ENCODE results near the gene HUWE1. TPM values are rescaled to one million over a fixed set of nuclear protein-coding genes. Genes with fewer than 3 reads are reported as not detected.

HUWE1 gene
- total and polyA plus RNA-seq, 12 donors = 30.8 to 219 (median 189) TPM

- ATAC-seq = no peak
- Histone ChIP-seq H3K9me3 (no peaks in the 10 kb centered on the region), H3K4me1 (no peaks in the 10 kb centered on the region), H3K36me3 (no peaks in the 10 kb centered on the region), H3K27me3 (peaks cover 0 to 10% (median 0%) of the 10 kb centered on the region in 7 donors), H3K4me3 (no peak overlapping the region), H3K27ac (no peak overlapping the region)
- TF ChIP-seq CTCF (IDR thresholded peaks at IDR 0.05) = no peak
- 60 to 71% methylated on average over 10 of the region's 10 CpGs for WGBS, 2 donors
- no peak for DNase-seq
- intact Hi-C loops (cut with DNase I) = no loop called here
Observed at GRCh38 chrX:53695946-53696549, 9.5 kb upstream of the HUWE1 start.

- H3K27ac ChIP-seq = no peak overlapping the region
- DNase-seq (no peak), ATAC-seq (no peak)
- no peak overlapping the region for H3K4me3 ChIP-seq
- 88 to 93% methylated on average over 1 of the region's 1 CpG for WGBS, 2 donors
- intact Hi-C loops (cut with DNase I) = no loop called here
- no peak for TF ChIP-seq CTCF (IDR thresholded peaks at IDR 0.05)
- peaks cover 0 to 16% (median 0%) of the 10 kb centered on the region in 7 donors for H3K27me3 ChIP-seq
- H3K36me3 ChIP-seq = no peaks in the 10 kb centered on the region
- H3K9me3 ChIP-seq = no peaks in the 10 kb centered on the region
- no peaks in the 10 kb centered on the region for H3K4me1 ChIP-seq
Observed at GRCh38 chrX:53694642-53695041, 8.1 kb upstream of the HUWE1 start.

DNA sequence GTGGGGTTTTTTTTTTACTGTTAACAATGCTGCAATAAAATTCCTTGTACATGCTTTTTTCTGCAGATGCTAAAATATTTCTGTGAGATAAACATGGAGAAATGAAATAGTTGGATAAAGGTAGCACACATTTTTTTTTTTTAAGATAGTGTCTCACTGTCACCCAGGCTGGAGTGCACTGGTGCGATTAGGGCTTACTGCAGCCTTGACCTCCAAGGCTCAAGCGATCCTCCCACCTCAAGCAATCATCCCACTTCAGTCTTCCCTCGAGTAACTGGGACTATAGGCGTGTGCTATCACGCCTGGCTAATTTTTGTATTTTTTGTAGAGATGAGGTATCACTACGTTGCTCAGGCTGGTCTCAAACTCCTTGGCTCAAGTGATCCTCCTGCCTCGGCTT, 1.8 kb upstream of the HUWE1 start:
- Histone ChIP-seq H3K4me1 (peaks cover 0 to 15% (median 9%) of the 10 kb centered on the region in 9 donors), H3K4me3 (no peak overlapping the region), H3K36me3 (no peaks in the 10 kb centered on the region), H3K27me3 (peaks cover 0 to 20% (median 0%) of the 10 kb centered on the region in 7 donors), H3K27ac (no peak overlapping the region), H3K9me3 (peaks cover 0 to 3% (median 0%) of the 10 kb centered on the region in 11 donors)
- no peak for ATAC-seq
- intact Hi-C loops (cut with DNase I) = loop anchor here in 1 of 10 donors (10.0 kb wide), 2 partner anchors 357 to 497 kb away; partner anchors contain the start of genes FAM120C and PHF8
- no peak for TF ChIP-seq CTCF (IDR thresholded peaks at IDR 0.05)
- WGBS, 2 donors = 80 to 83% methylated on average over 7 of the region's 7 CpGs
- no peak for DNase-seq

- H3K4me3 ChIP-seq = peak overlapping the region; percentile 49 to 90 (median 68)
- peaks cover 0 to 30% (median 9%) of the 10 kb centered on the region in 9 donors for H3K4me1 ChIP-seq
- peaks cover 0 to 12% (median 0%) of the 10 kb centered on the region in 9 donors for H3K36me3 ChIP-seq
- intact Hi-C loops (cut with DNase I) = loop anchor here in 1 of 10 donors (10.0 kb wide), 2 partner anchors 359 to 499 kb away; partner anchors contain the start of genes FAM120C and PHF8
- H3K9me3 ChIP-seq = peaks cover 0 to 5% (median 0%) of the 10 kb centered on the region in 11 donors
- ATAC-seq = no peak
- DNase-seq = no peak
- TF ChIP-seq CTCF (IDR thresholded peaks at IDR 0.05) = no peak
- peak overlapping the region; percentile 40 to 91 (median 85) for H3K27ac ChIP-seq
- WGBS, 2 donors = 1 to 4% methylated on average over 4 of the region's 4 CpGs
- peaks cover 0 to 11% (median 0%) of the 10 kb centered on the region in 7 donors for H3K27me3 ChIP-seq
Observed at GRCh38 chrX:53685711-53686110, 808 bp downstream of the HUWE1 start.

All from heart right ventricle (tissue), 16 donors.